HepG2 (cell line): ENCODE results near the gene GPBP1. TPM values are rescaled to one million over a fixed set of nuclear protein-coding genes. Genes with fewer than 3 reads are reported as not detected.

Experiments
- ATF4 ChIP-seq, 2 experiments: fragments of 450-650 bp in 1 of 2; sonication (generic) in 1 of 2; formaldehyde crosslinking; IDR thresholded peaks; 2 replicates each; pipeline versions ENCODE4 v1.5.0 to v1.8.0; 2020 to 2022; ENCODE audit warnings: mild to moderate bottlenecking in 1 of 2, missing genetic modification reagents in 1 of 2
- ETV6 ChIP-seq: sonication (generic); formaldehyde crosslinking; conservative IDR thresholded peaks from 2 replicates; pipeline ENCODE4 v1.4.0; 2020; ENCODE audit warnings: missing genetic modification reagents
- FUBP1 ChIP-seq: sonication (generic); formaldehyde crosslinking; IDR thresholded peaks from 2 replicates; pipeline ENCODE4 v1.5.1; 2020; ENCODE audit warnings: missing genetic modification reagents, mild to moderate bottlenecking, borderline replicate concordance
- HOMEZ ChIP-seq: IDR thresholded peaks from 2 replicates; pipeline ENCODE4 v1.6.1; 2016; ENCODE audit warnings: low read depth
- HOXA7 ChIP-seq: sonication (generic); formaldehyde crosslinking; IDR thresholded peaks from 2 replicates; pipeline ENCODE4 v1.8.1; 2022; ENCODE audit warnings: mild to moderate bottlenecking, missing genetic modification reagents, moderate library complexity
- KDM5A ChIP-seq: fragments of 200-600 bp; sonication (generic); IDR thresholded peaks from 2 replicates; pipeline ENCODE4 v1.7.0; 2018; ENCODE audit warnings: antibody characterized with exemption, mild to moderate bottlenecking, low read length, borderline replicate concordance
- MED13 ChIP-seq: sonication (generic); formaldehyde crosslinking; IDR thresholded peaks from 2 replicates; pipeline ENCODE4 v1.5.0; 2020; ENCODE audit warnings: missing genetic modification reagents
- NFIB ChIP-seq: sonication (generic); formaldehyde crosslinking; IDR thresholded peaks from 2 replicates; pipeline ENCODE4 v1.9.0; 2021; ENCODE audit warnings: missing genetic modification reagents, mild to moderate bottlenecking, borderline replicate concordance
- NR0B2 ChIP-seq: sonication (generic); formaldehyde crosslinking; IDR thresholded peaks from 2 replicates; pipeline ENCODE4 v1.4.0; 2020; ENCODE audit warnings: mild to moderate bottlenecking, missing genetic modification reagents
- SMAD1 ChIP-seq: sonication (generic); formaldehyde crosslinking; IDR thresholded peaks from 2 replicates; pipeline ENCODE4 v1.4.0; 2020; ENCODE audit warnings: missing genetic modification reagents, low read depth, mild to moderate bottlenecking, borderline replicate concordance
- TAF15 ChIP-seq: fragments of 200-400 bp; formaldehyde crosslinking; IDR thresholded peaks from one replicate; pipeline ENCODE4 v1.6.1; 2018; ENCODE audit warnings: mild to moderate bottlenecking, low read depth, low read length; ENCODE audit not compliant: poor library complexity, severe bottlenecking
- TERF1 ChIP-seq: sonication (generic); formaldehyde crosslinking; IDR thresholded peaks from 2 replicates; pipeline ENCODE4 v1.8.0; 2022; ENCODE audit warnings: mild to moderate bottlenecking, missing genetic modification reagents, moderate library complexity
- U2AF1 ChIP-seq: fragments of 200-400 bp; formaldehyde crosslinking; optimal IDR thresholded peaks from 2 replicates; pipeline ENCODE3; 2017; ENCODE audit warnings: mild to moderate bottlenecking, low read depth, low read length
- ZFP41 ChIP-seq: sonication (generic); formaldehyde crosslinking; IDR thresholded peaks from 2 replicates; pipeline ENCODE4 v1.4.0; 2020; ENCODE audit warnings: mild to moderate bottlenecking, missing genetic modification reagents, borderline replicate concordance
- ZNF12 ChIP-seq: sonication (generic); formaldehyde crosslinking; IDR thresholded peaks from 2 replicates; pipeline ENCODE4 v1.5.0; 2020; ENCODE audit warnings: missing genetic modification reagents
- ZNF574 ChIP-seq: sonication (generic); formaldehyde crosslinking; IDR thresholded peaks from 2 replicates; pipeline ENCODE4 v1.4.0; 2020; ENCODE audit warnings: missing genetic modification reagents
- ZNF580 ChIP-seq: IDR thresholded peaks from 2 replicates; pipeline ENCODE4 v1.6.1; 2016; ENCODE audit warnings: low read depth, borderline replicate concordance
- ZNF737 ChIP-seq: sonication (generic); formaldehyde crosslinking; IDR thresholded peaks from 2 replicates; pipeline ENCODE4 v1.5.0; 2020; ENCODE audit warnings: missing genetic modification reagents, mild to moderate bottlenecking, borderline replicate concordance
- polyA plus RNA-seq, 8 experiments: library from polyadenylated mRNA; depleted of rRNA in 3 of 8; stranded (reverse) in 7 of 8; unstranded in 1 of 8; fragments of >200 nt; fragmentation: Illumina TruSeq in 4 of 8; extraction: Trizol in 4 of 8; gene quantifications; 2 replicates each; pipeline versions ENCODE4 v1.2.1 to v1.2.3, GENCODE V29; 2011 to 2016; ENCODE audit warnings: low read depth in 4 of 8, missing spikeins in 1 of 8, mixed read lengths in 1 of 8; ENCODE audit not compliant: insufficient read depth in 1 of 8
- total RNA-seq, 5 experiments: library from RNA; depleted of rRNA; stranded (reverse); fragments of >200 nt; fragmentation: Illumina TruSeq; extraction: Trizol; gene quantifications; 2 replicates each; pipeline ENCODE4 v1.2.3, GENCODE V29; 2016; ENCODE audit warnings: low read depth in 1 of 5

The GPBP1 gene
- total and polyA plus RNA-seq, 2 of the 13 experiments (the other 11 are each of a cell fraction or from before 2014, with no cell fraction given), result 27.1 to 72.2 TPM

- TF ChIP-seq FUBP1 (CRISPR knock-in tag) (no peak), SMAD1 (0 out of 2 replicates have a peak, but pooled peaks have one; percentile 1), NFIB (CRISPR knock-in tag) (no peak), ZNF574 (CRISPR knock-in tag) (no peak), U2AF1 (peak; percentile 44), TAF15 (no peak), ZNF737 (CRISPR knock-in tag) (no peak), HOMEZ (CRISPR knock-in tag) (no peak), ETV6 (no peak), HOXA7 (no peak; the same call in 1 of the 2 replicates), ZNF580 (CRISPR knock-in tag) (no peak), KDM5A (peak; percentile 79; the same call in 1 of the 2 replicates), MED13 (CRISPR knock-in tag) (no peak), ZNF12 (no peak), ATF4 (CRISPR knock-in tag; IDR thresholded peaks at IDR 0.05) (0 out of 4 replicates have a peak, but pooled peaks of 1 of the 2 experiments have one; percentile 18), ZFP41 (CRISPR knock-in tag) (no peak), TERF1 (CRISPR knock-in tag) (no peak), NR0B2 (CRISPR knock-in tag) (0 out of 2 replicates have a peak, but pooled peaks have one; percentile 28)
Observed at GRCh38 chr5:57174128-57174889, 450 bp downstream of the GPBP1 start (continued).
